Measurements from ENCODE around the gene RBBP9.
"Not testable (repeated sequence)": the region's sequence is repeated elsewhere in the genome, so short reads cannot be mapped to it uniquely, and the experiment has no call there.

Gene RBBP9

DNA sequence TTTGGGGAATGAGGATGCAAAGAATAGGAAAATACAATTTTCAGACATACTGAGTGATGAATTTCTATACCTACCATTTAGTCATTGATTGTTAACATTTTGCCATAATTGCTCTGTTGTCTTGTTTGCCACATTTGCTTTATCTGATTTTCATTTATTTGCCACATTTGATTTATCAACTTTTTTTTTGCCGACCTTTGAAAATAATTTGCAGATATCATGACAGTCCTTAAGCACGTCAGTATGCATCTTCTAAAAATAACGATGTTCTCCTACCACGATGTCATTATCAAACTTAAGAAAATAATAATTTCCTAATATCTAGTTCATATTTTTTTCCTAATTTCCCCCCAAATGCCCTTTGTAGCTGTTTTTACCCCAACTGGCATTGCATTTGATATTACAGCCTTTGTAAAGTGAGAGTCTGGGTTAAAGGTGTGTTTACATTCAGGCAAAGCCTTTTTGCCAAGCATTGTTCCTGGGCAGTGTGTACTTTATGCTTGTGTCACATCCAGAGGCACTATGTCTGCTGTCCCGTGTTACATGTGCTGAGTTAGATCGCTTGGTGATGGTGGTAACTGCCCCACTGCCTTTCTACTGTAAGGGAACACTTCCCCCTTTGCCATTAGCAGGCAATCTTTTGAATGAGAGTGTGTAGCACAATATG lies 37.1 kb upstream of the RBBP9 start:
- DNase-seq (ENCODE audit: low read depth): no peak
- TF ChIP-seq, protein P1, sequence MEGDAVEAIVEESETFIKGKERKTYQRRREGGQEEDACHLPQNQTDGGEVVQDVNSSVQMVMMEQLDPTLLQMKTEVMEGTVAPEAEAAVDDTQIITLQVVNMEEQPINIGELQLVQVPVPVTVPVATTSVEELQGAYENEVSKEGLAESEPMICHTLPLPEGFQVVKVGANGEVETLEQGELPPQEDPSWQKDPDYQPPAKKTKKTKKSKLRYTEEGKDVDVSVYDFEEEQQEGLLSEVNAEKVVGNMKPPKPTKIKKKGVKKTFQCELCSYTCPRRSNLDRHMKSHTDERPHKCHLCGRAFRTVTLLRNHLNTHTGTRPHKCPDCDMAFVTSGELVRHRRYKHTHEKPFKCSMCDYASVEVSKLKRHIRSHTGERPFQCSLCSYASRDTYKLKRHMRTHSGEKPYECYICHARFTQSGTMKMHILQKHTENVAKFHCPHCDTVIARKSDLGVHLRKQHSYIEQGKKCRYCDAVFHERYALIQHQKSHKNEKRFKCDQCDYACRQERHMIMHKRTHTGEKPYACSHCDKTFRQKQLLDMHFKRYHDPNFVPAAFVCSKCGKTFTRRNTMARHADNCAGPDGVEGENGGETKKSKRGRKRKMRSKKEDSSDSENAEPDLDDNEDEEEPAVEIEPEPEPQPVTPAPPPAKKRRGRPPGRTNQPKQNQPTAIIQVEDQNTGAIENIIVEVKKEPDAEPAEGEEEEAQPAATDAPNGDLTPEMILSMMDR (conservative IDR thresholded peaks at IDR 0.05; ENCODE audit: control insufficient read depth, insufficient read depth, low read depth, low read length): no peak
- no peak overlapping the region for H3K4me3 ChIP-seq (ENCODE audit: control insufficient read depth, low read depth, low read length)

DNA sequence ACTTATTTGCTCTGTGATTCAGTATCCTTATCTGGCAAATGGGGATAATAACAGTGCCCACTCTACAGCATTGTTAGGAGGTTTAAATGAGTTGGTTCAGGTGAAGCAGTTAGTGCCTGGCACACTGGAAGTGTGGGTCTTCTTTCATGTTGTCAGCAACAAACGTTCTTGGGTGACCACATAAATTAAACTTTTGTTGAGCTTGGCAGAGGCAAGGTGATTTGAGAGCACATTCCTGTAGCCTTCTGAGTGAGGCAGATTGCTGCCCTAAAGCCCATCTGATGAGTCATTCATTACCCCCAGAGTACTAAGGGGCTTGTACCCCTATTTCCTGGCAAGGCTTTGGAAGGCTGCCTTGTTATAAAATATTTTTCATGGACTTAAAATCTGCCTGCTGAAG lies 36.5 kb upstream of the RBBP9 start:
- H3K4me3 ChIP-seq (ENCODE audit: control insufficient read depth, low read depth, low read length): no peak overlapping the region
- no peak for DNase-seq (ENCODE audit: low read depth)
- TF ChIP-seq, protein P1 (conservative IDR thresholded peaks at IDR 0.05; ENCODE audit: control insufficient read depth, insufficient read depth, low read depth, low read length): no peak

DNA sequence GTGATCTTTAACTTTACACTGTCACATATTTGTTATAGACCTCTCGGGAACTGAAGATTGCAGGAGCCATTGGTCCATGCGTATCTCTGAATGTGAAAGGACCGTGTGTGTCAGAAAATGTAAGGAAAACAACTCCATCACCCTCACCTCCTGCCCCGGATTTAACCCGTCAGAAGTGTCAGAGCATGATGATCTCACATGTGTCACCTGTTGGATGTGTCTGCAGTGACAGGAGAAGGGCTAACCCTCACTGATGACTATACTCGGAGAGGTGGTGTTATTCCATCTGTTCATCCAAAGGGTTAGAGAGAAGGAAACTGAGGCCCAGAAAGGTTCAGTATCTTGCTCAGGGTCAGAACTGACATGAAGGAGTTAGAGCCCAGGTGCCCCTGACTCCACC lies 35.6 kb upstream of the RBBP9 start:
- no peak for DNase-seq (ENCODE audit: low read depth)
- TF ChIP-seq, protein P1 (conservative IDR thresholded peaks at IDR 0.05; ENCODE audit: control insufficient read depth, insufficient read depth, low read depth, low read length): no peak
- no peak overlapping the region for H3K4me3 ChIP-seq (ENCODE audit: control insufficient read depth, low read depth, low read length)

DNA sequence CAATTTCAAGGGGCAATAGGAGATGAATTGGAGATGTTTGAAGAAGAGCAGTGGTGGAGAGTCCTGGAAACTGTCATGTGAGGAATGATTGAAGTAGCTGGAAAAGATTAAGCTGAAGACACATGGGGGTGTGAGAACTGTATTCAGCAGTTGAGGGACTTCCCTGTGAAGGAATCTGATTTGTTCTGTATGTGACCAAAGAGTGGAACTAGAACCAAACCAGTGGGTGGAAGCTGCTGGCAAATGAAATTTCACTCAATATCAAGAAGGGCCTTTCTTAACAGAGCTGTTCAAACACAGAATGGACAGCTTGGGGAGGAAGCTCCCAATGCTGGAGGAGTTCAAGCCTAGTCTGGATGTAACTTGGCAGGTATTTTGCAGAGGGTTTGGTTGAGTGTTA lies 32.0 kb upstream of the RBBP9 start:
- TF ChIP-seq, protein P1 (conservative IDR thresholded peaks at IDR 0.05; ENCODE audit: control insufficient read depth, insufficient read depth, low read depth, low read length): no peak
- H3K4me3 ChIP-seq (ENCODE audit: control insufficient read depth, low read depth, low read length): no peak overlapping the region
- no peak for DNase-seq (ENCODE audit: low read depth)

DNA sequence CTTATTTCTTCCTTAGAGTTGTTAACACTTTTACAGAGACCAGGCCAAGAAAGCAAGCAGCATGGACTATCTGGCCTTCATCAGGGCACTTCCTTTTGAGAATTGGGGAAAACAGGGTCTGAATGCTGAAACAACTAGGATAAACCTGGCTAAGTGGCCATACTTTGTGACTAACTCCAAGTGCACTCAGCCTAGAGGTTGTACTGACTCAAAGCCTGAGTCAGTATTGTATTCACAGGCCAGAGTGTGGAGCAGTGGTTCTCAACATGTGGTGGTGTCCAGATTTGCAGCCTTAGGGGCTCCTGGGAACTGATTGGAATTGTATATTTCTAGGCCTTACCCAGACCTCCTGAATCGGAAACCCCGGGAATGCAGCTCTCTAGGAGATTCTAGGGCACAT lies 30.8 kb upstream of the RBBP9 start:
- TF ChIP-seq, protein P1 (conservative IDR thresholded peaks at IDR 0.05; ENCODE audit: control insufficient read depth, insufficient read depth, low read depth, low read length): no peak
- peak; percentile 94 for DNase-seq (ENCODE audit: low read depth)
- no peak overlapping the region for H3K4me3 ChIP-seq (ENCODE audit: control insufficient read depth, low read depth, low read length)

DNA sequence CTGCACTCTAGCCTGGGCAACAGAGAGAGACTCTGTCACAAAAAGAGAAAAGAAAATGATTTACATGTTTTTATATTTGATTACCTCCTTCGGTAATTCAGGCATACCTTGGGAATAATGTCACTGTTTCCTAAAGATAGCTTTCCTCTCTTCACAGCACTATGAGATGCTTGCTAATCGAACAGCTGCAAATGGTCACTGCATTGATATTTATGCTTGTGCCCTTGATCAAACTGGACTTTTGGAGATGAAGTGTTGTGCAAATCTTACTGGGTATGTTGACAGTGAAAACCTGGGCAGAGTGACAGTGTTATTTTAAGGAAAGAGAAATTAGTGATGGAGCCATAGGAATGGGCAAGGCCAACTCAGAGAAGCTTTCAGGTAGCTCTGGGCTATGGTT lies 30.3 kb upstream of the RBBP9 start:
- no peak overlapping the region for H3K4me3 ChIP-seq (ENCODE audit: control insufficient read depth, low read depth, low read length)
- TF ChIP-seq, protein P1 (conservative IDR thresholded peaks at IDR 0.05; ENCODE audit: control insufficient read depth, insufficient read depth, low read depth, low read length): no peak
- no peak for DNase-seq (ENCODE audit: low read depth)

DNA sequence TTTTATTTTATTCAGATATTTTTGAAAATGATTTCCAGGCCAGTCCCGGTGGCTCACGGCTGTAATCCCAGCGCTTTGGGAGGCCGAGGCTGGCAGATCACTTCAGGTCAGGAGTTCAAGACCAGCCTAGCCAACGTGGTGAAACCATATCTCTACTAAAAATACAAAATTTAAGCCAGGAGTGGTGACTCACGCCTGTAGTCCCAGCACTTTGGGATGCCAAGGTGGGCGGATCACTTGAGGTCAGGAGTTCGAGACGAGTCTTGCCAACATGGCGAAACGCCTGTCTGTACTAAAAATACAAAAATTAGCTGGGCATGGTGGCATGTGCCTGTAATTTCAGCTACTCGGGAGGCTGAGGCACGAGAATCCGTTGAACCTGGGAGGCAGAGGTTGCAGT lies 29.7 kb upstream of the RBBP9 start:
- DNase-seq (ENCODE audit: low read depth): peak; percentile 62
- H3K4me3 ChIP-seq (ENCODE audit: control insufficient read depth, low read depth, low read length): not testable (repeated sequence)
